GM10248 (cell line): Measurements from ENCODE around the gene LRRC26.

Source experiments
- CTCF ChIA-PET: fragments of 300-600 bp; sonication (Branson Sonifier 250); formaldehyde crosslinking; extraction: SDS; loops from one replicate; lab custom pipeline; 2021; ENCODE audit warnings: antibody characterized with exemption; lab: Yijun Ruan, JAX
- POLR2A ChIA-PET: fragments of 350-650 bp; sonication (Branson Sonifier 250); formaldehyde crosslinking; extraction: SDS; loops from one replicate; lab custom pipeline; 2020; ENCODE audit warnings: antibody characterized with exemption; lab: Yijun Ruan, JAX
- DNase-seq: peaks from one replicate; pipeline ENCODE4 v3.0.0; 2012; ENCODE audit errors: extremely low spot score
- TF ChIP-seq, protein P1 (sequence below): IDR thresholded peaks from 2 replicates; pipeline ENCODE4 v1.5.1; 2012; ENCODE audit warnings: mild to moderate bottlenecking, low read depth; ENCODE audit errors: extremely low read depth, missing control alignments, control extremely low read depth

The LRRC26 gene

DNA sequence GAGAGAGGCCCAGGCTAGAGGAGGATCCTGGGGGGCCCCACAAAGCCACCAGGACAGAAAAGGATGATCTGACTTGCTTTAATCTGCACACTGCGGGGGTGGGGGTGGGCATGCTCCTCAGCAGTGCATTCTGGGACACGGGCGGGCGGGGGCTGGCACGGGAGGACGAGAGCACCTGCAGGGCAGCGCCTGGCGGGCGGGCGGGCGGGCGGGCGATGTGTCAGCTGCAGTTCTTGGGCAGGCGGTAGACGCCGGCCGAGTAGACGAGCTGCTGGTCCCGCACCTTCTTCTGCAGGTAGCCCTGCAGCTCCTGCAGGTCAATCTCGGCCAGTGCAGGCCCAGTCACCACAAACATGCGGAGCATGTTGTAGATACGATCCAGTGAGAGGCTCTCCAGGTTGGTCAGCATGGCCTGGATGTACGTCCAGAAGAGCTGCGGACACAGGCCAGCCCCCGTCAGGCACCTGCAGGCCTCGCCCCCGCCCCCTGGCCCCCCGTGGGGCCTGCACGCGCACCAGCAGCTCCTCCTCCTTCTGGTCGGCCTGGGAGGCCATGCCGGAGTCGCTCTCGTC, 5.0 kb upstream of the LRRC26 start:
- ChIA-PET POLR2A (no interaction called here), CTCF (interaction anchor here (1.0 to 2.7 kb wide), 6 partner anchors 8 to 62 kb away, joined by 3 to 19 read pairs (median 4); partner anchors contain the start of genes ANAPC2, RNF224 and SSNA1)
- TF ChIP-seq, protein P1, sequence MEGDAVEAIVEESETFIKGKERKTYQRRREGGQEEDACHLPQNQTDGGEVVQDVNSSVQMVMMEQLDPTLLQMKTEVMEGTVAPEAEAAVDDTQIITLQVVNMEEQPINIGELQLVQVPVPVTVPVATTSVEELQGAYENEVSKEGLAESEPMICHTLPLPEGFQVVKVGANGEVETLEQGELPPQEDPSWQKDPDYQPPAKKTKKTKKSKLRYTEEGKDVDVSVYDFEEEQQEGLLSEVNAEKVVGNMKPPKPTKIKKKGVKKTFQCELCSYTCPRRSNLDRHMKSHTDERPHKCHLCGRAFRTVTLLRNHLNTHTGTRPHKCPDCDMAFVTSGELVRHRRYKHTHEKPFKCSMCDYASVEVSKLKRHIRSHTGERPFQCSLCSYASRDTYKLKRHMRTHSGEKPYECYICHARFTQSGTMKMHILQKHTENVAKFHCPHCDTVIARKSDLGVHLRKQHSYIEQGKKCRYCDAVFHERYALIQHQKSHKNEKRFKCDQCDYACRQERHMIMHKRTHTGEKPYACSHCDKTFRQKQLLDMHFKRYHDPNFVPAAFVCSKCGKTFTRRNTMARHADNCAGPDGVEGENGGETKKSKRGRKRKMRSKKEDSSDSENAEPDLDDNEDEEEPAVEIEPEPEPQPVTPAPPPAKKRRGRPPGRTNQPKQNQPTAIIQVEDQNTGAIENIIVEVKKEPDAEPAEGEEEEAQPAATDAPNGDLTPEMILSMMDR: no peak
- DNase-seq: no peak

DNA sequence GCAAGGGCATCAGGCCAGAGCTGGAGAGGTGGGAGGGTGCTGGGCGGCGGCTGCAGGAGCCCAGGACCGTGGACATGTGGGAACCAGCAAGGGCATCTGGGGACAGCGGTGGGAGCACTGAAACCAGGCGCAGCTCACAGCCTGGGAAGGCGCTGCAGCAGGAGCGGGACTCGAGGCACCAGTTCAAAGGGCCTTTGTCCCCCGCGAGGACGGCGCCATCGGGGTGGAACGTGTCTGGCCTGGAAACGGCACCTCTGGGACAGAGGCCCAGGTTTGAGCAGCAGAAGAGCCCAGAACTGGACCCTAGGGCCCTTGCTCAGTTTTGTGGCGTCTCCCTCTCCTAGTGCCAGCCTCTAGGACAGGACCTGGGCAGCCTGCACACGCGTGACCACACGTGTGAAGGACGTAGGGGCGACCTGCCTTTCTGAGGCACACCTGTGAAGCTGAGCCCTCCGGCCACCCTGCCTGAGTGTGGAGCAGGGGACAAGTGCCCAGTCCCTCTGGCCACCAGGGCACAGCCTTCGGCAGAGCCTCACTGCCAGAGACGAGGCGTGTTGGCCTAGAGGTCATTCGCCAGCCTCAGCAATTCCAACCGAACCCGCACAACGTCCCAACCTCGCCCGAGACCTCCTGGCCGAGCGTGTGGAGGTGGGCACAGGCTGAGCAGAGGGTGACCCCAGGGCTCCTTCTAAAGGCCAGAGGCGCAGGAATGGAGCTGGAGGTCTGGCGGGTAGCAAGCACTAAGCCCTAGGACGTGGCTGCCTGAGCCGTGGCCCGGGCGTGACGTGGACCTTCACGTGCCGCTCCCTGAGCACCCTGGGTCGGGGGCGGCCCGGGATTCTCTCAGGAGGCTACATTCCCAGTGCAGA, 4.2 kb upstream of the LRRC26 start:
- CTCF ChIA-PET: interaction anchor here (1.0 to 2.7 kb wide), 4 partner anchors 7 to 63 kb away, joined by 3 to 19 read pairs (median 4); partner anchors contain the start of genes ANAPC2 and SSNA1
- DNase-seq: no peak

DNA sequence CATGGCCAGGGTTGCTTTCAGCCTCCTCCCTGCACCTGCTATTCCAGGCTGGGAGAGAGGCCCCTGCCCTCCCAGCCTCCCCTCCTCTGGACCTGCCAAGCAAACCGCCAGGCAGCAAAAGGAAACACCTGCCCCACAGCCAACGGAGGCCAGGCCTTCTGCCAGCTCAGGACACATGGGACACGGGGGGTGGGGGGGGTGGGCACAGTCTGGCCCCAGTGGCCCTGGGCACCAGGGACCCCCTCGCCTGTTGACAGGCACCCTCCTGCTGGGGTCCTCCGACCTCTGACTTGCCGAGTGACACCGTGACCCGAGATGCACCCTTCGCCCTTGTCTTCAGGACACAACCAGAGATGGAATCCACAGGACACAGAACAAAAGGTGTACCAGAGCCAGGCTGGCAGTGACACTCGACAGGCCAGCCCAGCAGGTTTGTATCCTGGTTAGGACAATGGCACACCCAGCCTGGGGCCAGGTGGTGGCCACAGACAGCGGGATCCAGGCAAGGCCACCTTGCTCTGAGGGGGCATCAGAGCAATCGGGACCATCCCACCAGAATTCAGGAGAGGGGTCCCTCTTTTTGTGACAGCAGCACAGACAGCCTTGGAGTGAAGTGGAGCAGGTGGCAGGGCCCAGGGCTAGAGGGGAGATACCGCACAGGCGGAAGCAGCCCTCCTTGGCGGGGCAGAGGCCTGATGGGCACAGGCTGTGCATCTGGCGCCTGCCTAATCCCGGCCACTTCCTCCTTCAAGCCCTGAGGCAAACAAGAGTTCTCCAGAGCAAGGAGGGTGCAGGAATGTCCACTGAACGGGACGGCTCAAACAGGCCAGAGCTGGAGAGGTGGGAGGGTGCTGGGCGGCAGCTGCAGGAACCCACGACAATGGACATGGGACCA, 3.3 kb upstream of the LRRC26 start:
- CTCF ChIA-PET: interaction anchor here (1.3 to 2.7 kb wide), 2 partner anchors 15 to 22 kb away, joined by 4 to 19 read pairs; partner anchors contain the start of genes ANAPC2 and SSNA1
- no peak for DNase-seq
- POLR2A ChIA-PET: no interaction called here
- TF ChIP-seq, protein P1: no peak

More for the DNA sequence above, 4.2 kb upstream of the LRRC26 start:
- TF ChIP-seq, protein P1: no peak
- POLR2A ChIA-PET: no interaction called here

DNA sequence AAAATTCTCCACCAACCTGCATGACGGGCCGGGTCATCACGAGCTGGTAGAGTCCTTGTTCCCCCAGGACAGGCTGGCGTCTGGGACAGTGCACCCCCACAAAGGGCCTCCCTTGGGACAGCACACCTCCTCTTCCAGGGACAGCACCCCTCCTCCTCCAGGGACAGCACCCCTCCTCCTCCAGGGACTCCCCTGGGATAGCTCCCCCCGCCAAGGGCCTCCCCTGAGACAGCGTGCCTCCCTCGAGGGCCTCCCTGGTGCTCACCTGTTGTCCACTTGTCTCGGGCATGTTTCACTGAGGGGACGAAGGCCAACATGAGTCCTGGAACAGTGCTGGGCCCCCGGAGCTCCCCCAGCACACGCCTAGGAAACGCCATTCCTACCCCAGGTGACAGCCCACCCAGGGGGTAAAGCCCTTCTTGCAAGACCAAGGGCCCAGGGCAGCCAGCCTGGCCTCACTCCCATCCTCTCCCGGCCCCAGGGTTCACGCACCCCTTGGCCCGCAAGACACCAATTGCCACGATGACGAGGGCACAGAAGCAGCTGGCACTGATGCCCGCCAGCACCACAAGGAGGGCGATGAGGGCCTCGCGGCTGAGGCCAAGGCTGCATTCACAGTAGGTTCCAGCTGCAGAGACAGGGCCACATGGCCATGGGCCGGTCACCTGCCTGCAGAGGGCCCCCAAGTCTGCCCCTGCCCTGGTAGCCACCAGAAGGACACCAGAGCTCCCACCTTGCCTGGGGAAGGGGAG, 1.5 kb upstream of the LRRC26 start:
- ChIA-PET CTCF (interaction anchor here (1.2 to 1.8 kb wide), 5 partner anchors 17 to 142 kb away, joined by 3 to 7 read pairs (median 5); partner anchors contain the start of genes ANAPC2, MAN1B1 and SSNA1), POLR2A (interaction anchor here (0.9 to 1.8 kb wide), 3 partner anchors 13 to 69 kb away, joined by 3 to 5 read pairs (median 3); partner anchors contain the start of gene TUBB4B)
- no peak for DNase-seq
- TF ChIP-seq, protein P1: no peak

DNA sequence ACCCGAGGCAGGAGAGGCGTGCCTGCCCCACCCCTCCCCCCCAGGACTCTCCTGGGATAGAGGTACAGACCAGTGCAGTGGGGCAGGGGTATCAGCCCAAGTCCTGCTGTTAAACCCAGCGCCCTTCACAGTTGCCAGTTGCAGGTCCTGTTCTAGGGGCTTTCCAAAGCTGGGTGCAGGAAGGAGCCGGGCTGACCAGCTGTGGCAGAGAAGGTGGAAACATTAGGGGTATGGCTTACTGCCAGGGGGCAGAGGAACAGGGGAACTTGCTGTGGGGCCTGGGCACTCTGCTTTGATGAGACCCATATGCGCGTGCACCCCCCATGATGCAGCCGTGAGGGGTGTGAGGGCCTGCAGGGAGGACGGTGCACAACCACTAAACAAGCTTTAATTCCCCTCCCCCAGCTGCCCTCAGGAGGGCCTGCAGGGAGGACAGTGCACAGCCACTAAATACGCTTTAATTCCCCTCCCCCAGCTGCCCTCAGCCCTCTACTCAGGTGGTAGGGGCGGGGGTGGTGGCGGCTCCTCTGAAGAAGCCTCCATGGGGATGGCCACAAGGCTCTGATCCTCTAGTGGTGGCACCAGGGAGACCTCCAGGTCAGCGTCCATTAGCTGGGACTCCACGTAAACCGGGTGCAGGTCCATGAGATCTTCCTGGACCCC, 766 bp upstream of the LRRC26 start:
- ChIA-PET POLR2A (interaction anchor here (0.9 to 1.8 kb wide), 2 partner anchors 18 to 70 kb away, joined by 3 to 5 read pairs; partner anchors contain the start of gene TUBB4B), CTCF (interaction anchor here (1.2 to 1.8 kb wide), 4 partner anchors 18 to 141 kb away, joined by 3 to 5 read pairs (median 4); partner anchors contain the start of genes ANAPC2, MAN1B1 and SSNA1)
- DNase-seq: no peak
- TF ChIP-seq, protein P1: no peak
